ENCODE data around the gene PPP2R2C.

DNA sequence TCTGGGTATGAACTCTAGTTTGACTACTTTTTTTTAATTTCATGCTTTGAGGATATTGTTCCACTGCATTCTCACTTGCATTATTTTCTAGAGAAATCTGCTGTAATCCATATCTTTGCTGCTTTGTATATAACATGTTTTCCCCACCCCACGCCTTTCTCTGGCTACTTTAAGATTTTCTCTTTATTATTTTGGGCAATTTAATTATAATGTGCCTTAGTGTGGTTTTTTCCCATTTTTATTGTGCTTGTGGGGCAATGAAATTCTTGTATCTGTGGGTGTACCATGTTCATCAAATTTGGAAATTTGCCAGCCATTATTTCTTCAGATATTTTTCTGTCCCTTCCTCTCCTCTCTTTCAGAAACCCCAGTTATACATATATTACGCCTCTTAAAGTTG lies 15.1 kb upstream of the PPP2R2C start:
- TF ChIP-seq CTCF (IDR thresholded peaks at IDR 0.05) (no peak), ZFX (IDR thresholded peaks at IDR 0.05; ENCODE audit: borderline replicate concordance) (no peak)
